UCSD-AML1 (cell line): ENCODE data around the gene UBAP1.
"Not testable (repeated sequence)": the region's sequence is repeated elsewhere in the genome, so short reads cannot be mapped to it uniquely, and the experiment has no call there.

Experiments
- DNase-seq: peaks from one replicate; lab custom pipeline; 2025; ENCODE audit not compliant: unreplicated experiment; lab: John Stamatoyannopoulos, UW

UBAP1 gene

GRCh38 chr9:34256987-34257585 is 78.2 kb downstream of the UBAP1 start:
- no peak for DNase-seq

GRCh38 chr9:34259315-34259714 is 80.5 kb downstream of the UBAP1 start:
- DNase-seq: no peak

GRCh38 chr9:34262971-34263370 is 84.1 kb downstream of the UBAP1 start:
- DNase-seq: no peak

- DNase-seq: no peak
These were observed 88.8 kb downstream of the UBAP1 start for GRCh38 chr9:34267660-34268059.

GRCh38 chr9:34271265-34272006 is 92.6 kb downstream of the UBAP1 start:
- no peak for DNase-seq

GRCh38 chr9:34272101-34272541 is 93.3 kb downstream of the UBAP1 start:
- no peak for DNase-seq

GRCh38 chr9:34273588-34273987 is 94.7 kb downstream of the UBAP1 start:
- DNase-seq: not testable (repeated sequence)

- DNase-seq: no peak
These were observed 97.0 kb downstream of the UBAP1 start for GRCh38 chr9:34275811-34276210.

- DNase-seq: no peak
These were observed 97.9 kb downstream of the UBAP1 start for GRCh38 chr9:34276772-34277171.

GRCh38 chr9:34279411-34279810 is 100.6 kb downstream of the UBAP1 start:
- DNase-seq: no peak

- DNase-seq: no peak
These were observed 103.3 kb downstream of the UBAP1 start for GRCh38 chr9:34282096-34282495.

GRCh38 chr9:34289159-34289558 is 110.3 kb downstream of the UBAP1 start:
- no peak for DNase-seq

GRCh38 chr9:34291023-34291422 is 112.2 kb downstream of the UBAP1 start:
- no peak for DNase-seq

GRCh38 chr9:34291423-34291822 is 112.6 kb downstream of the UBAP1 start:
- no peak for DNase-seq

- DNase-seq: no peak
These were observed 113.7 kb downstream of the UBAP1 start for GRCh38 chr9:34292552-34292951.

- not testable (repeated sequence) for DNase-seq
These were observed 122.2 kb downstream of the UBAP1 start for GRCh38 chr9:34301064-34301463.
